SKM-1 treated with dmso at 0.1 percent for 144 hours (cell line): ENCODE results near the gene TAF4.
"Not testable (repeated sequence)": the region's sequence is repeated elsewhere in the genome, so short reads cannot be mapped to it uniquely, and the experiment has no call there.

Experiments used
- DNase-seq: peaks from one replicate; lab custom pipeline; 2025; ENCODE audit not compliant: unreplicated experiment; lab: John Stamatoyannopoulos, UW

Gene TAF4

DNA sequence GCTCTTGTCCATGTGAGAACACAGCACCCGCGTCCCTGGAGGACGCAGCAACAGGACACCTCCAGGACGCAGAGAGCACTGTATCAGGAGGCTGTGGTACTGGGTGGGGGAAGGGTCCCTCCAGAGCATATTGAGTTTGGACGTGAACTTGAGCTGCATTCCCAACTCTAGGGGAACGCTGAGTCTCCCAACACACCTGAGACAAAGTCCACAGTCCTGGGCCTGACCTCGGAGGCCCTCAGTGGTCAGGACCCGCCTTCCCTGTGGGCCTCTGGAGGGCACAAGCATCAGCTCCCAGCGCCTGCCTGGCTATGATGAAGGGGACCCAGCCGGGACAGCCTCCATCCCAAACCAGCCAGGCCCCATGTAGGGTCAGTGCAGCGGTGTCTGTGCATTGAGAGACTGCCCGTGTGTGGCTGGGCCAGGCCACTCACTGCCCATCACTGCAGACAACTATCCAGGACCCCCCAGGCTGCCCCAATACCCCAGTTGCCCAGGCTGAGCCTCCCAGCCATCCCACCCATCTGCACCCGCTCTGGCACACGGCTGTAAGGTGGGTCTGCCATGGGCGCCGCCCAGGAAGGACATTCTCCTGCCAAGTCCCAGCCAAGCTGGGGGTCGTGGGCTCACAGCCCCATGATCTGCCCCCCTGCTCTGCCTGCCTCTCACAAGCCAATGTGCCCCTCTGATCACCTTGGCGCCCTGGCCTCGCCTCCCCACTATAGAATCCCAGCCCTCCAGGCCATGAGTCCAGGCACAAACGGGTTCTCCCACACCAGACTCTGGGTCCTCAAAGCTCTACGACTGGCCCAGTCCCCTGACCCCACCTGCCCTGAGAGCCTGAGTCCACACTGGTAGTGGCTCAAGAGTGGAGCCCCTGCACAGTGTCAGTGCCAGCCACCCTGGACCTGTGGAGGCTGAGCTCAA is 115.7 kb downstream of the TAF4 start:
- no peak for DNase-seq

DNA sequence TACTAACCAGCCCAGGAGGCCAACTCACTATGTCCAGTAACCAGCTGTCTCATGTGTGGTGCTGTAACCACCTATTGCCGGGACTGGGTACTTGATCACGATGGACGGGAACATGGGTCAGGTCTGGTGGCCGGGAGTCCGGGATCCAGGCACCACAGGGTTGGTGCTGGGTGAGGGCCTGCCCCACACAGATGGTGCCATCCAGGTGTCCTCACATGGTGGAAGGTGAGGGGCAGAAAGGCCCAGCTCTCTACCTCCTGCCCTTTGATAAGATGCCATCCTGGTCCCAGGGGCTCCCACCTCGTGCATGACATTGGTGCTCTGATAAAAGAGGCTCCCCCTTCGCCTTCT is 116.3 kb downstream of the TAF4 start:
- DNase-seq: no peak

DNA sequence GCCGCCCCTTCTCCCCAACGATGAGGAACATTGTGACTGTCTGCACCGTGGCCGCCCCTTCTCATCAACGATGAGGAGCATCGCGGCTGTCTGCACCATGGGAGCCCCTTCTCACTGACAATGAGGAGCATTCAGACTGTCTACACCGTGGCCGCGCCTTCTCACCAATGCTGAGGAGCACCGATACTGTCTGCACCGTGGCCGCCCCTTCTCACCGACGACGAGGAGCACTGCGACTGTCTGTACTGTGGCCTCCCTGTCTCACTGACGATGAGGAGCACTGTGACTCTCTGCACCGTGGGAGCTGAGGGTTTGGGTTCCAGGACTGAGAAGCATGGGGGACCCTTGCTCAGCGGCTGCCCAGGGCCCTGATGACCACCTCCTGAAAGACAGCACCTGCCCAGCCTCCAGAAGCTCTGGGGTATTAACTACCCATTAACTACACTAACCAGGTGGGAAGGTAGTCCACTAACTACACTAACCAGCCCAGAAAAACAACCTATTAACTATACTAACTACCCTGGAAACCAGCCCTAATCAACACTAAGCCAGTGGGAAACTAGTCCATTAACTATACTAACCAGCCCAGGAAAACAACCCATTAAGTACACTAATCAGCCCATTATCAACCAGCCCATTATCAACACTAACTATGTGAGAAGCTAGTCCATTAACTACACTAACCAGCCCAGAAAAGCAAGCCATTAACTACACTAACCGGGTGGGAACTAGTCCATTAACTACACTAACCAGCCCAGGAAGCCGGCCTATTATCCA is 116.9 kb downstream of the TAF4 start:
- no peak for DNase-seq

DNA sequence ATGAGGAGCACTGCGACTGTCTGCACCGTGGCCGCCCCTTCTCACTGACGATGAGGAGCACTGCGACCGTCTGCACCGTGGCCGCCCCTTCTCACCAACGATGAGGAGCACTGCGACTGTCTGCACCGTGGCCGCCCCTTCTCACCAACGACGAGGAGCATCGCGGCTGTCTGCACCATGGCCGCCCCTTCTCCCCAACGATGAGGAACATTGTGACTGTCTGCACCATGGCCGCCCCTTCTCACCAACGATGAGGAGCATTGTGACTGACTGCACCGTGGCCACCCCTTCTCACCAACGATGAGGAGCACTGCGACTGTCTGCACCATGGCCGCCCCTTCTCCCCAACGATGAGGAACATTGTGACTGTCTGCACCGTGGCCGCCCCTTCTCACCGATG is 117.6 kb downstream of the TAF4 start:
- not testable (repeated sequence) for DNase-seq

DNA sequence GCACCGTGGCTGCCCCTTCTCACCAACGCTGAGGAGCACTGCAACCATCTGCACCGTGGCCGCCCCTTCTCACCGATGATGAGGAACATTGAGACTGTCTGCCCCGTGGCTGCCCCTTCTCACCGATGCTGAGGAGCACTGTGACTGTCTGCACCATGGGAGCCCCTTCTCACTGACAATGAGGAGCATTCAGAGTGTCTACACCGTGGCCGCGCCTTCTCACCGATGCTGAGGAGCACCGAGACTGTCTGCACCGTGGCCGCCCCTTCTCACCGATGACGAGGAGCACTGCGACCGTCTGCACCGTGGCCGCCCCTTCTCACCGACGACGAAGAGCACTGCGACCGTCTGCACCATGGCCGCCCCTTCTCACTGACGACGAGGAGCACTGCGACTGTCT is 120.2 kb downstream of the TAF4 start:
- not testable (repeated sequence) for DNase-seq

DNA sequence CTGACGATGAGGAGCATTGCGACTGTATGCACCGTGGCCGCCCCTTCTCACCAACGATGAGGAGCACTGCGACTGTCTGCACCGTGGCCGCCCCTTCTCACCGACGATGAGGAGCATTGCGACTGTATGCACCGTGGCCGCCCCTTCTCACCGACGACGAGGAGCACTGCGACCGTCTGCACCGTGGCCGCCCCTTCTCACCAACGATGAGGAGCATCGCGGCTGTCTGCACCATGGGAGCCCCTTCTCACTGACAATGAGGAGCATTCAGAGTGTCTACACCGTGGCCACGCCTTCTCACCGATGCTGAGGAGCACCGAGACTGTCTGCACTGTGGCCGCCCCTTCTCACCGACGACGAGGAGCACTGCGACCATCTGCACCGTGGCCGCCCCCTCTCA is 120.7 kb downstream of the TAF4 start:
- not testable (repeated sequence) for DNase-seq

DNA sequence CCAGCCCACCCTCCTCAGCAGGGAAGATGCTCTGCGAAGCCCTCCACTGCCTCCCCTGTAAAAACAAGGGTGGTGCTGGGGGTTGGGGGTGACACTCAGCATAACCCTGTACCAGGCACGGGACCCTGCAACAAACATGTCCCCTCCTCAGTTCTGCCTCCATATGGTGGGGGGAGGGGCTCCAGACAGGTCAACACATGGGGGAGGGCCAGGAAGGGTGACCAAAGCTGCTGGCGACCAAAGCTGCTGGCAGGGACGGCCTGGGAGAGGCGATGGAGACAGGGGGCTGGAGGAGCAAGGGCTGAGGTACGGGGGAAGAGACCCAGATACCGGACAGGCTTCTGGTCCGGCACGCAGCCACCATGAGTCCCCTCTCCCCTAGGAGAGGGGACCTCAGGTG is 123.2 kb downstream of the TAF4 start:
- DNase-seq: no peak

DNA sequence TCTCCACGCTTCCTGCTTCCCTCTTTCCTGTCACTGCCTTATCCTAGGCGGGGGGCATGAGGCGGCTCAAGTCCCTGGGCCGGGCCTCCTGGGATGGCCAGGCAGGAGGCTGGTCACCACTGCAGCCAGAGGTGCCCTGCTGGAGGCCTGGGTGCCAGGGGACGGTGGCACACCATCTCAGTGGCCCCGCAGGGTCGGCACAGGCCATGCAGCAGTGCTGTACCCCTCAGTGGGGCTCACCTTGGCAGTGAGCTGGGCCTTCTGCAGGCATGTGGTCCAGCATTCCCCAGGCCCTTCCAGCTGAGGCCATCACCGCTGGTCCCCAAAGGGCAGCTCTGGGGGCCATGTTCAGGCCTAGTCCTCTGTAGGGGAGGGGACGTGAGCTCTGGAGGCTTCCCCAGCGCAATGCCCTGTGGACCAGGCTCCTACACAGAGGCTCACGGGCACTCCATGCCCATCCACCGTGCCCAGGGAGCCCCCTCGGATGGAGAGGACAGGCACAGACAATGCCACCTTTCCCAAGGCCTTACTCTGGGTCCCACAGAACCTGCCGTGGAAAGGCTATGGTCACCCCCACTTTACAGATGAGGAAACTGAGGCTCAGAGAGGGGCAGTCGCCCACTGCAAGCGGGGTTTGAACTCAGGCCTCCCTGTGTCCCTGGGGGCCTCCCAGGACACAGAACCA is 123.8 kb downstream of the TAF4 start:
- no peak for DNase-seq

DNA sequence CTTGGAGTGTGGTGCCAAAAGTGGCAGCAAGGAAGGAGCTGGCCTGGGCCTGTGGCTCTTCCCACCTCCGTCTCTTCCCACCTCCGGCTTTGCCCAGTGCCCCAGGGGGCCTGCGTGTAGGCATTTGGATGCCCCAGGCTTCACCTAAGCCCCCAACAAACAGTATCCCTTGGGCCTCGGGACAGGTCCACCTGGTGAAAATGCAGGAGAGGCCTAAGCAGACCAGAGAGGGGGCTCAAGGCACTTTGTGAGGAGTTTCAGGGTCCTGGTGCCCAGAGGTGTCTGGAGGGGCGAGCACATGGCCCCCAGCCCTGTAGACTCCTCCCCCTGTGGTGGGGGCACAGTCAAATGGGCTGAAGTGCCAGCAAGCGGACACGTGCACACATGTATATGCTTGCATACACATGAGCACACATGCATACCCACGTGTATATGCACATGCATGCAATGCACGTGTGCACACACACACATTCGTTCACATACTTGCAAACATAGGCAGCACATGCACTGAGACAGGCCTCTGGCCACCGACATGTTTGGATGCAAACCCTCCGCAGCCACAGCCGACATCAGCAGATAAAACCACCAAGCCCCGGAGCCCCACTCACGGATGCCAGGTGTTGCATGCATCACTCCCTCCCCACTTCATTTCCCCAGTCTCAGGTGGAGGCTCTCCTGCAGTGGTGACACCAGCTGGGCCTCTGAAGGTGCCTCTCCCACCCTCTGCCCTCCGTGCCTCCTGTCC is 124.5 kb downstream of the TAF4 start:
- DNase-seq: no peak

DNA sequence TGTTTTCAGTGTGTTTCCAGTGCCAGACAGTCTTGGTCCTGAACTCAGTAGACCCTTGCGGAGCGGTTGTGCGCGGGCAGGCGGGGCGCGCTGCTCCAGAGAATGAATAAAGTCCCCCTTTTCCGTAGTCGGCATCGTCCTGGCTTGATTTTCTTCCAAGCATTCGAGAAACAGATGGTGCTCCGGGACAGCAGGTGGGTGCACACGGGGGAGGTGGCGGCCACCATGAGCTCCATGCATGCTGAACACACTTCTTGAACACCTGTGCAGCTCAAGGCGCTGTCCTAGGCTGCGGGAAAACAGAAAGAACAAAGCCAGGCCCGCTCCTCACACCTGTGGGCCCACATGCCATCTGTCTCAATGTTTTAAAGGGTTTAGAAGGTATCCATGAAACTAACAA is 125.2 kb downstream of the TAF4 start:
- DNase-seq: no peak

DNA sequence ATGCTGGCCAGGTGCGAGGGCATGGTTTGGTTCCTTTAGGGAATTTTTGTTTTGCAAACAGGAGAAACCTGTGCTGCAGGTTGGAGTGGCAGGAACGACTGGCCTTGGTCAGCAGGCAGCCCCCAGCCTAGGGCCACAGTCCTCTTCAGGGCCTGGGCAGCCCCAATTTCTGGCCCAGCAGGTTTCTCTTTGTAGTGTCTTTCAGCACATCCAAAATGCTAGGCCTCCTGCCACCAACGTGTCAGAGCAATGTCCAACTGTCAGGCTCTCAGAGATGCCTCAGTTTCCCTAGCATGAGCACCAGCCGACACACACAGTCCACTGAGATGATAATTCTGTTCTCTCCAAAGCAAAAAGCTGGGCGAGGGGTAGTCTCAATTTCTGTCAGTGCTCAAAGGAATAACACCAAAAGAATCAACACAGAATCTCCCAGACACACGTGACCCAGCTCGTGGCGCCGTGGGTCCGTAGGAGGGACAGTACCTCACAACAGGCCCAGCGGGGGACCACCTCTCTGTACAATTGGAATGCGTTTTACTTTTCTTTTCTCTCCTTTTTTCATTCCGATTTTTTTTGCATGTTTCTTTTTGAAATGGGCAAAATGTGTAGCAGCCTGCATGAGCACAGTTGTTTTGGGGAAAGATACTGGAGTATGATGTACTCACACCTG is 125.9 kb downstream of the TAF4 start:
- no peak for DNase-seq

DNA sequence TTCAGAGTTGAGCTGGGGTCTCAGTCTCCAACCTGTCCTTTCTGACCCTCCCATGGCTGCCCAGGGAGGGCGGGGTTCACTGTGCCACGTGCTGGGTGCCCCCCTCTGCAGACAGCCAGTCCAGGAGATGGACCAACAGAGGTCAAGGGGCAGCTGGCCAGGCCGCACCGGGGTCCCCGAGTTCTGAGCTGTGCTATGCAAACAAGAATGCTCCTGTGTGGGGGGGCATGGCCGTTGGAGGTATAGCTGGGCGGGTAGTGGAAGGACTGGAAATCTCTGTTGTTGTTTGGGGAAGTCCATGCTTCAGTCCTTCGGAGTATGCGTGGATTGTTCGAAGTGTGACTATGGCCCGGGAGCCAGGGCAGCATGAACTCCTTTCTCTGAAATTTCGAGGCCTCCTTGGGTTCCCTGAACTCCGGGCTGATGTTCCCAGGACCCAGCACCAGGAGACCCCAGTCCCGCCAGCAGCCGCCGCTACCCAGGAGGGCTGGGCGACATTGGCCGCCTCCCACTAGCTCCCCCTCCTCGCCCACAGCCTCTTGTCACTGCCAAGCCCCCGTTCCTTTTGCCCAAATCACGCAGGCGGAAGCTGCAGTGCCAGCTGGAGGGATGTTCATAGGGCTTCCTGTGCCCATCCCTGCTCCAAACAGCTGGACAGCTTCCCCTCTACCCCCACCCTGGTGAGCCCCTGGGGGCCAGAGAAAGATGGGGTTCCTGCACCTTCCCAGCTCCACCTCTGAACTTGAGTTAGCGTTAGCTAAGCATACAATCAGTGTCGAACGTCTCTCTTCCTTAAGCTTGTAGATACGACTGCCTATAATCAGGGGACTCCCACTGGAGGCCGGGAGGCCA is 126.6 kb downstream of the TAF4 start:
- DNase-seq: no peak

DNA sequence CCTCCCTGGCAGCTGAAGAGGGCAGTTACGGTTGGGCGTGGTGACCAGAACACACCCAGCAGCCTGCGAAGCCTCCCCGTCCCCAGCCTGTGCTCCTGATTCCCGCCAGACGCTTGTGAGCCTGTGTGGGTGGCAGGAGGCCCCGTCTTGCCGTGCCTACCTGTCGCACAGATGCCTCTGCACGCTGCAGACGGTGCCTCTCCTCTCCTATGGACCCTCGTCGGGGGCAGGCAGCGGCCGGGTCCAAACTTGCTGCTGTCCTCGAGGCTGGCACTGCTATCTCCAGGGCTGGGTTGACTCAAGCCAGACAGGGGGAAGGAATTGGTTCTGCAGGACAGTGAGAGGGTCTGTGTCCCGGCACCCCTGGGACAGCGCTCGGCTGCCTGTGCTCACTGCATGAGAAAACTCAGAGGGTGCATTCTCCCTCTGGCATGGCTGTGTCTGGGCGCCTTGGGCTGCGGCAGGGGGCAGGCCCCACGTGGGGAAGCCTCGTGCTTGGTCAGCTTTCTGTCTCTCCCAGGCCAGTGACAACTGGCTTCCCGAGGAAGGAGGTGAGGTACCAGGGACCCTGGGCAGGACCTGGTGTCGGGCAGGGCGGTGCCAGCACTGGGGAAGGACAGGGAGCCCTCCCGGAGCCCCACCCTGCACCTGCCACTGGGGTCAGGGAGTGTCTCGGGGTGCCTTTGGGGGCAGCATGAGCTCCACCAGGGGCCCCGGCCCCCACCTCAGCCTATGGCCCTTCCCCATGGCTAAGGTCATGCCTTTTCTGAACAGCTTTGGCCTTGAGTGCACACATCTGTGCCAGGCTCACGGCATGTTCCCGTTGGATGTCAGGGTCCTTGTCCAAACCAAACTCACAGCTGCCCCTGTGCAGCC is 127.5 kb downstream of the TAF4 start:
- no peak for DNase-seq

DNA sequence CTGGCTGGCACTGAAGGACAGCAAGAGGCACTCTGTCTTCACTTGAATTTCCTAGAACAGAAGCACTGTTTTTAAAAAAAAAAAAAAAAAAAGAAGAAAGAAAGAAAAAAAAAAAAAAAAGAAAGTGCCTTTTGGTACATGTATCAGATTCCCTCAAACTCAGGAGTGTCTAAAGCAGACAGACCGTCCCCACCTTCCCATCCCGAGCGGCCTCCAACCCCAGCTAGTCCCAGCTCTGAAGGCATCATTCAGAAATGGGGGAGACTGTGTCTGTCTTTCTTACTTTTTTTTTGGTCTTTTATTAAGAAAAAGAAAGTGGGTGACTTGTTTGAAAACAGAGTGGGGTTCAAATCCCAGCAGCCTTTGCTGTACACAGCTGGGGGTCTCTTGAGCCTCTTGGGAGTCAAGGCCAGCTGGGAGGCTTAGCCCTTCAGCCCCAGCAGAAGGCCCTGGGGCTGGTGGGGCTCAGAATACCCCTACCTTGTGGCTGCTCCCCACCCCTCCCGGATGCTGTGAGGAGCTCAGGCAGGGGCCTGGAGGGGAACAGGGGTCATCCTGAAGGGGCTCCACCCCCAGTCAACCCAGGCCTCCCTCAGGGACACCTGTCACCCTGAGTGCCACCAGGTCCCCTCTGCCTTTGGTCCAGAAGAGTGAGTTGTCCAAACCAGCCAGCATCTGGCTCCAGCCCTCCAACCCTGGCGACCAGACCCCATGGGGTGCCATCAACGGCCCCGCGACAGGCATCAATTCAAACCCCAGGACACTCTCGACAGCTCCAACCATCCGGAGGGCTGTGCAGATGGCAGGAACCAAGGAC is 128.3 kb downstream of the TAF4 start:
- DNase-seq: no peak

DNA sequence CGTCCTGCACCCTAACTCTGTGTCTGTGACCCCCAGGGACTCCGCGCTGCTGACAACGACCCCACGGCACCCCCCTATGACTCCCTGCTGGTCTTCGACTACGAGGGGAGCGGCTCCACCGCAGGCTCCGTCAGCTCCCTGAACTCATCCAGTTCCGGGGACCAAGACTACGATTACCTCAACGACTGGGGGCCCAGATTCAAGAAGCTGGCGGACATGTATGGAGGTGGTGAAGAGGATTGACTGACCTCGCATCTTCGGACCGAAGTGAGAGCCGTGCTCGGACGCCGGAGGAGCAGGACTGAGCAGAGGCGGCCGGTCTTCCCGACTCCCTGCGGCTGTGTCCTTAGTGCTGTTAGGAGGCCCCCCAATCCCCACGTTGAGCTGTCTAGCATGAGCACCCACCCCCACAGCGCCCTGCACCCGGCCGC is 129.0 kb downstream of the TAF4 start:
- DNase-seq: no peak

DNA sequence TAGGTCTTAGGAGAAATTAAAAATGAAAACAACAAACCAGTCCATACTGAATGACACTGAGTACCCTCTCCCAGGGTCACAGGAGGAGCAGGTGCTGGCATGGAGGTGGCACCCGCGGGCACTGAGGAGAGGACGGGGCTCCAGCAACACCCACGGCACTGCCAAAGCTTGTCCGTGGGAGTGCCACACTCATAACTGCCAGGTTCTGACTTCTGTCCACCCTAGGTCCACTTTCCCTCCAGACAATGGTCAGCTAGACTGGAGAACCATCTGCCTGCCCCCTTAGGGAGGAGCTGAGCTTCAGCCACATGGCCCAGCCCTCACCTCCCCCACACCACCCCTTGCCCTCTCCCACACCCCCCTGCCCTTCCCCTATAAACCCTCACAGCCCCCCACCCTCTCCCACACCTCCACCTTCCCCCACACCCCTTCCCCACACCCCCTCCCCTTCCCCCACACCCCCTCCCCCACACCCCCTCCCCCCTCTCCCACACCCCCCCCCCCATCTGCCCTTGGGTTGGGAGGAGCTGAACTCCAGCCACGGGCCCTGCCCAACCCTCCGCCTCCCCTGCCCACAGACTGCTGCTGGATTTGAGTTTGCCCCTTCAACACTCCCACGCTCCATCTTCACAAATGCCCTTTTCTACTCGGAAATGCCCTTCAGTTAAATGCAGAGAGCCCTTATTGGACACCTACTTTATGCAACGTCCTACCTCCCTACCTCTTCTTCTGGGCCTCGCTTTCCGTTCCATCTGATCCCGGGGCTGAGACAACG is 129.6 kb downstream of the TAF4 start:
- no peak for DNase-seq
